HepG2 (cell line): Measurements from ENCODE around the gene KRT14. TPM values are rescaled to one million over a fixed set of nuclear protein-coding genes. Genes with fewer than 3 reads are reported as not detected.

Experiments used
- ATAC-seq: fragments of 200-7000 bp; cut with Tn5 transposase; 3 replicates; pipeline ENCODE4 v1.9.1; 2020; ENCODE audit warnings: mild to moderate bottlenecking, moderate library complexity
- BruUV-seq: library from RNA; stranded (reverse); fragments of 400-500 nt; replicated peaks from 2 replicates; lab custom pipeline; 2021; lab: Mats Ljungman, UMichigan
- CTCF ChIA-PET: fragments of 300-600 bp; formaldehyde crosslinking; extraction: SDS; loops from one replicate; lab custom pipeline; 2021; ENCODE audit warnings: low total read pairs, inconsistent platforms, low intra/inter-chr PET ratio; lab: Yijun Ruan, JAX
- POLR2A ChIA-PET: fragments of 350-600 bp; sonication (Branson Sonifier 250); formaldehyde crosslinking; loops from one replicate; lab custom pipeline; 2020; ENCODE audit warnings: antibody characterized with exemption, inconsistent platforms; lab: Yijun Ruan, JAX
- DNase-seq: peaks from one replicate; pipeline ENCODE4 v3.0.0-alpha.2; 2015; ENCODE audit warnings: low spot score
- FAIRE-seq: peaks from 3 replicates; lab custom pipeline; 2011; peaks lifted over from hg19 to GRCh38; lab: Jason Lieb, UNC
- H2AFZ ChIP-seq: one replicate; pipeline ENCODE4 v1.6.1; 2011; ENCODE audit warnings: low read length, inconsistent platforms
- H3K27ac ChIP-seq: fragments of 300-600 bp; 3 replicates; pipeline ENCODE4 v1.8.0; 2011; ENCODE audit warnings: mixed run types, mild to moderate bottlenecking, mixed read lengths, low read length, inconsistent platforms; ENCODE audit not compliant: insufficient read depth; ENCODE audit errors: extremely low read length
- H3K27me3 ChIP-seq, 2 experiments: fragments of 200-600 bp in 1 of 2; 2 replicates in 1 of 2; 3 replicates in 1 of 2; pipeline versions ENCODE4 v1.6.0 to v1.8.0; 2011; ENCODE audit warnings: low read length in 2 of 2, mild to moderate bottlenecking in 2 of 2, moderate library complexity in 2 of 2, inconsistent platforms in 1 of 2; ENCODE audit not compliant: insufficient read depth in 2 of 2, control insufficient read depth in 1 of 2
- H3K36me3 ChIP-seq, 2 experiments: fragments of 200-600 bp in 1 of 2; replicated peaks in 1 of 2; 2 replicates in 1 of 2; 3 replicates in 1 of 2; pipeline versions ENCODE4 v1.5.1 to v1.8.0; 2011; ENCODE audit warnings: low read length in 2 of 2, inconsistent platforms in 1 of 2; ENCODE audit not compliant: insufficient read depth in 2 of 2, control insufficient read depth in 1 of 2
- H3K4me1 ChIP-seq: 2 replicates; pipeline ENCODE4 v1.5.1; 2012; ENCODE audit warnings: low read length, inconsistent platforms; ENCODE audit not compliant: insufficient read depth
- H3K4me2 ChIP-seq: 2 replicates; pipeline ENCODE4 v1.6.0; 2011; ENCODE audit warnings: low read depth, low read length, inconsistent platforms
- H3K4me3 ChIP-seq, 3 experiments: fragments of 200-600 bp in 1 of 3; sonication (generic), shearing (Covaris generic) in 1 of 3; replicated peaks in 1 of 3; 2 replicates each; pipeline ENCODE4 v1.5.1; 2011 to 2016; ENCODE audit warnings: low read length in 3 of 3, inconsistent platforms in 2 of 3, low read depth in 2 of 3, mild to moderate bottlenecking in 2 of 3, control low read depth in 1 of 3, mixed read lengths in 1 of 3; ENCODE audit not compliant: insufficient read depth in 1 of 3
- H3K79me2 ChIP-seq: one replicate; pipeline ENCODE4 v1.6.1; 2011; ENCODE audit warnings: low read length, inconsistent platforms; ENCODE audit not compliant: insufficient read depth
- H3K9ac ChIP-seq: 2 replicates; pipeline ENCODE4 v1.6.0; 2011; ENCODE audit warnings: mild to moderate bottlenecking, low read depth, low read length, inconsistent platforms; ENCODE audit not compliant: insufficient read depth
- H3K9me3 ChIP-seq: 2 replicates; pipeline ENCODE4 v1.5.1; 2012; ENCODE audit warnings: mild to moderate bottlenecking, low read length
- H4K20me1 ChIP-seq: 2 replicates; pipeline ENCODE4 v1.6.0; 2011; ENCODE audit warnings: inconsistent platforms, mild to moderate bottlenecking, low read length, moderate library complexity; ENCODE audit not compliant: insufficient read depth
- FOXO1 ChIP-seq: sonication (generic); formaldehyde crosslinking; IDR thresholded peaks from 2 replicates; pipeline ENCODE4 v1.4.0; 2020; ENCODE audit warnings: missing genetic modification reagents
- WGBS: methylation state at CpG from one replicate; pipeline ENCODE4 v1.1.6; 2017; ENCODE audit warnings: low lambda C conversion rate; 5-methylcytosine and 5-hydroxymethylcytosine counted together
- in situ Hi-C: cut with HindIII; loops from 2 replicates; pipeline ENCODE4 v1.10.0; 2017; ENCODE audit warnings: low pct_unique_long_range_greater_than_20kb; ENCODE audit not compliant: extremely low pct_ligation_motif_present
- intact Hi-C: fragments of 100-400 bp; cut with micrococcal nuclease; formaldehyde crosslinking; loops from one replicate; pipeline ENCODE4 v1.10.0; 2022; ENCODE audit not compliant: unreplicated experiment
- polyA plus RNA-seq, 8 experiments: library from polyadenylated mRNA; depleted of rRNA in 3 of 8; stranded (reverse) in 7 of 8; unstranded in 1 of 8; fragments of >200 nt; fragmentation: Illumina TruSeq in 4 of 8; extraction: Trizol in 4 of 8; gene quantifications; 2 replicates each; pipeline versions ENCODE4 v1.2.1 to v1.2.3, GENCODE V29; 2011 to 2016; ENCODE audit warnings: low read depth in 4 of 8, missing spikeins in 1 of 8, mixed read lengths in 1 of 8; ENCODE audit not compliant: insufficient read depth in 1 of 8
- total RNA-seq, 5 experiments: library from RNA; depleted of rRNA; stranded (reverse); fragments of >200 nt; fragmentation: Illumina TruSeq; extraction: Trizol; gene quantifications; 2 replicates each; pipeline ENCODE4 v1.2.3, GENCODE V29; 2016; ENCODE audit warnings: low read depth in 1 of 5
- TF ChIP-seq, protein P1 (sequence below): sonication (generic); formaldehyde crosslinking; IDR thresholded peaks from 2 replicates; pipeline ENCODE4 v1.5.0; 2020; ENCODE audit warnings: mild to moderate bottlenecking, missing genetic modification reagents
- TF ChIP-seq, protein P2 (sequence below): sonication (generic); formaldehyde crosslinking; IDR thresholded peaks from 2 replicates; pipeline ENCODE4 v1.5.0; 2020; ENCODE audit warnings: mild to moderate bottlenecking, missing genetic modification reagents

The KRT14 gene
- total and polyA plus RNA-seq, 2 of the 13 experiments (the other 11 are each of a cell fraction or from before 2014, with no cell fraction given), result 0.09 TPM; not detected in 1

DNA sequence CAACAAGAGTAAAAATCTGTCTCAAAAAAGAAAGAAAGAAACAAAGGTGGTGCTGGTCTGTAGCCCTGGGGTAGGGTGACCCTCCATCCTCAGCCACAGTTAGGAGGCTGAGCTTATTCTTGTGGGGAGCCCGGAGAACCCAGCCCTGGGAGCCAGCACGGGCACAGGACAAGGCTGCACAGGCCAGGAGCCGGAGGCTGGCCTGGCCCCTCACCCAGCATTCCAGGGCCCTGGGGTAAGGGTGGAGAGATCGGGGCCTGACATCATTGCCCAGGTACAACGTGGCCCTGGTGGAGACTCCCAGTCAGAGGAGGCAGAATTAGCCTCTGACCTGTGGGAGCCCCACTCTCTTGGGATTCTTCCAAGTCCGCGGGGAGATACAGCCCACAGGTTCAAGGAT is 47.9 kb upstream of the KRT14 start:
- CTCF ChIA-PET, result interaction anchor here (1.2 kb wide), 1 partner anchor 28 kb away, joined by 4 read pairs; no protein-coding TSS in a partner anchor
- POLR2A ChIA-PET, result interaction anchor here (0.5 kb wide), 1 partner anchor 1345 kb away, joined by 3 read pairs; no protein-coding TSS in a partner anchor
- FAIRE-seq (no peak), DNase-seq (no peak), ATAC-seq (peak; percentile 61)
- H3K27me3 ChIP-seq, result peaks cover 2 to 18% of the 10 kb centered on the region in 2 experiments; a peak in 2 of 5 replicates
- no peak overlapping the region for H3K9ac ChIP-seq
- peak overlapping the region; percentile 33 for H3K4me2 ChIP-seq
- no peaks in the 10 kb centered on the region for H3K9me3 ChIP-seq
- H3K27ac ChIP-seq, result no peak overlapping the region
- in situ Hi-C loops (no loop called here), intact Hi-C loops (no loop called here)
- WGBS, result 33% methylated on average over 4 of the region's 7 CpGs
- BruUV-seq, result no TSS peak
- peaks cover 19% of the 10 kb centered on the region for H3K4me1 ChIP-seq
- H4K20me1 ChIP-seq, result no peaks in the 10 kb centered on the region
- H3K36me3 ChIP-seq, result no peaks in the 10 kb centered on the region
- H3K79me2 ChIP-seq, result no peaks in the 10 kb centered on the region
- TF ChIP-seq, protein P1, sequence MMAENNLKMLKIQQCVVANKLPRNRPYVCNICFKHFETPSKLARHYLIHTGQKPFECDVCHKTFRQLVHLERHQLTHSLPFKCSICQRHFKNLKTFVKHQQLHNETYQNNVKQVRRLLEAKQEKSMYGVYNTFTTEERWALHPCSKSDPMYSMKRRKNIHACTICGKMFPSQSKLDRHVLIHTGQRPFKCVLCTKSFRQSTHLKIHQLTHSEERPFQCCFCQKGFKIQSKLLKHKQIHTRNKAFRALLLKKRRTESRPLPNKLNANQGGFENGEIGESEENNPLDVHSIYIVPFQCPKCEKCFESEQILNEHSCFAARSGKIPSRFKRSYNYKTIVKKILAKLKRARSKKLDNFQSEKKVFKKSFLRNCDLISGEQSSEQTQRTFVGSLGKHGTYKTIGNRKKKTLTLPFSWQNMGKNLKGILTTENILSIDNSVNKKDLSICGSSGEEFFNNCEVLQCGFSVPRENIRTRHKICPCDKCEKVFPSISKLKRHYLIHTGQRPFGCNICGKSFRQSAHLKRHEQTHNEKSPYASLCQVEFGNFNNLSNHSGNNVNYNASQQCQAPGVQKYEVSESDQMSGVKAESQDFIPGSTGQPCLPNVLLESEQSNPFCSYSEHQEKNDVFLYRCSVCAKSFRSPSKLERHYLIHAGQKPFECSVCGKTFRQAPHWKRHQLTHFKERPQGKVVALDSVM, result peak; percentile 39; the same call in 1 of the 2 replicates
- no peak for TF ChIP-seq FOXO1 (CRISPR knock-in tag)
- TF ChIP-seq, protein P2, sequence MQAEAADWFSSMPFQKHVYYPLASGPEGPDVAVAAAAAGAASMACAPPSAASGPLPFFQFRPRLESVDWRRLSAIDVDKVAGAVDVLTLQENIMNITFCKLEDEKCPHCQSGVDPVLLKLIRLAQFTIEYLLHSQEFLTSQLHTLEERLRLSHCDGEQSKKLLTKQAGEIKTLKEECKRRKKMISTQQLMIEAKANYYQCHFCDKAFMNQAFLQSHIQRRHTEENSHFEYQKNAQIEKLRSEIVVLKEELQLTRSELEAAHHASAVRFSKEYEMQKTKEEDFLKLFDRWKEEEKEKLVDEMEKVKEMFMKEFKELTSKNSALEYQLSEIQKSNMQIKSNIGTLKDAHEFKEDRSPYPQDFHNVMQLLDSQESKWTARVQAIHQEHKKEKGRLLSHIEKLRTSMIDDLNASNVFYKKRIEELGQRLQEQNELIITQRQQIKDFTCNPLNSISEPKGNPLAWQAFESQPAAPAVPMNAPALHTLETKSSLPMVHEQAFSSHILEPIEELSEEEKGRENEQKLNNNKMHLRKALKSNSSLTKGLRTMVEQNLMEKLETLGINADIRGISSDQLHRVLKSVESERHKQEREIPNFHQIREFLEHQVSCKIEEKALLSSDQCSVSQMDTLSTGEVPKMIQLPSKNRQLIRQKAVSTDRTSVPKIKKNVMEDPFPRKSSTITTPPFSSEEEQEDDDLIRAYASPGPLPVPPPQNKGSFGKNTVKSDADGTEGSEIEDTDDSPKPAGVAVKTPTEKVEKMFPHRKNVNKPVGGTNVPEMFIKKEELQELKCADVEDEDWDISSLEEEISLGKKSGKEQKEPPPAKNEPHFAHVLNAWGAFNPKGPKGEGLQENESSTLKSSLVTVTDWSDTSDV (CRISPR knock-in tag), result no peak
- TF ChIP-seq, all 625 proteins: peak for 1
- no peak overlapping the region for H2AFZ ChIP-seq
- H3K4me3 ChIP-seq, result no peak overlapping the region
